ENCODE results near the gene OPRD1.

GRCh38 chr1:28888915-28889314 is 76.9 kb downstream of the OPRD1 start:
- TF ChIP-seq POLR2AphosphoS5 (IDR thresholded peaks at IDR 0.05) (no peak), CTCF (IDR thresholded peaks at IDR 0.05) (no peak)

Measured in transverse colon (tissue), 4 donors.